GM19397 (cell line): ENCODE results near the gene REC114.
"Not testable (repeated sequence)": the region's sequence is repeated elsewhere in the genome, so short reads cannot be mapped to it uniquely, and the experiment has no call there.

Source experiments
- ATAC-seq: cut with Tn5 transposase; IDR thresholded peaks from one replicate; pipeline ENCODE4 v1.9.1; 2021; ENCODE audit warnings: mild to moderate bottlenecking, moderate library complexity; ENCODE audit not compliant: unreplicated experiment

Gene REC114

GRCh38 chr15:73573037-73573436, 130.1 kb downstream of the REC114 start:
- ATAC-seq, result no peak

- ATAC-seq, result no peak
Observed at GRCh38 chr15:73573572-73573971, 130.6 kb downstream of the REC114 start.

GRCh38 chr15:73575636-73576247, 132.8 kb downstream of the REC114 start:
- no peak for ATAC-seq

GRCh38 chr15:73577593-73577992, 134.6 kb downstream of the REC114 start:
- not testable (repeated sequence) for ATAC-seq

GRCh38 chr15:73578026-73578425, 135.1 kb downstream of the REC114 start:
- ATAC-seq, result no peak

GRCh38 chr15:73582851-73583379, 140.0 kb downstream of the REC114 start:
- no peak for ATAC-seq

- no peak for ATAC-seq
Observed at GRCh38 chr15:73583544-73583943, 140.6 kb downstream of the REC114 start.

GRCh38 chr15:73584699-73585420, 141.9 kb downstream of the REC114 start:
- ATAC-seq, result no peak

GRCh38 chr15:73585871-73586654, 143.1 kb downstream of the REC114 start:
- no peak for ATAC-seq

- ATAC-seq, result no peak
Observed at GRCh38 chr15:73589766-73590165, 146.8 kb downstream of the REC114 start.

- no peak for ATAC-seq
Observed at GRCh38 chr15:73590263-73590662, 147.3 kb downstream of the REC114 start.

- no peak for ATAC-seq
Observed at GRCh38 chr15:73593304-73594074, 150.5 kb downstream of the REC114 start.

- ATAC-seq, result no peak
Observed at GRCh38 chr15:73594109-73594508, 151.1 kb downstream of the REC114 start.

- ATAC-seq, result no peak
Observed at GRCh38 chr15:73596174-73596573, 153.2 kb downstream of the REC114 start.

- ATAC-seq, result no peak
Observed at GRCh38 chr15:73597036-73597638, 154.2 kb downstream of the REC114 start.

GRCh38 chr15:73598530-73599160, 155.7 kb downstream of the REC114 start:
- no peak for ATAC-seq

GRCh38 chr15:73599934-73600333, 157.0 kb downstream of the REC114 start:
- no peak for ATAC-seq

- no peak for ATAC-seq
Observed at GRCh38 chr15:73600413-73601335, 157.7 kb downstream of the REC114 start.
